Measurements from ENCODE around the gene UGT1A6.
"Not testable (repeated sequence)": the region's sequence is repeated elsewhere in the genome, so short reads cannot be mapped to it uniquely, and the experiment has no call there.

The UGT1A6 gene

GRCh38 chr2:233693963-233694362 lies 1.3 kb downstream of the UGT1A6 start:
- no peak overlapping the region for H3K4me2 ChIP-seq (ENCODE audit: low read length)
- no peak for TF ChIP-seq CTCF (IDR thresholded peaks at IDR 0.05)
- no peaks in the 10 kb centered on the region for H3K79me2 ChIP-seq
- H2AFZ ChIP-seq: no peak overlapping the region
- no peaks in the 10 kb centered on the region for H3K4me1 ChIP-seq
- H3K27ac ChIP-seq: no peak overlapping the region
- H3K9ac ChIP-seq: no peak overlapping the region
- no peaks in the 10 kb centered on the region for H3K27me3 ChIP-seq (ENCODE audit: control insufficient read depth, insufficient read depth, low read length)
- no peak overlapping the region for H3K4me3 ChIP-seq (ENCODE audit: low read depth, low read length)
- H3K36me3 ChIP-seq (ENCODE audit: control insufficient read depth, insufficient read depth, low read length): no peaks in the 10 kb centered on the region
- no peaks in the 10 kb centered on the region for H3K9me3 ChIP-seq (ENCODE audit: control insufficient read depth, low read length)

DNA sequence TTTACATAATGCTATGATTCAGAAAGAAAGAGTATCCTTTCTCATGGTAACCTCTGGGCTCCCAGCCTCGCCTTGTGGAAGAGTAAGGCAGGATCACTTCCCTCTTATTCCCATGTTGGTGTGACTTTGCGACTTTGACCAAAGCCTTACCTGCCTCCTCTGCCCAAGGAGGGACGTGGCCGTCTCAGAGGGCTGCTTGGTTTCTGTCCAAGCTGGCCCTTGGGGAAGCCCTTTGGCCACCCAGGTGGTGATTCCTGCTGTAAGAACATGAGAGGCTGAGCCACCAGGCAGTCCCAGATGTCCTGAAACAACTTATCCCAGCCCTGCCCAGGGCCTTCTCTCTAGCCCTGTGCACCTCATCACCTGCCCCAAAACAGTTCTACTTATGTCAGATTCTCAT lies 6.0 kb downstream of the UGT1A6 start:
- Histone ChIP-seq H3K27ac (no peak overlapping the region), H3K36me3 (ENCODE audit: control insufficient read depth, insufficient read depth, low read length) (no peaks in the 10 kb centered on the region), H3K9ac (no peak overlapping the region), H3K27me3 (ENCODE audit: control insufficient read depth, insufficient read depth, low read length) (no peaks in the 10 kb centered on the region), H2AFZ (no peak overlapping the region), H3K4me1 (peaks cover 5% of the 10 kb centered on the region), H3K9me3 (ENCODE audit: control insufficient read depth, low read length) (no peaks in the 10 kb centered on the region), H3K79me2 (no peaks in the 10 kb centered on the region), H3K4me3 (ENCODE audit: low read depth, low read length) (no peak overlapping the region), H3K4me2 (ENCODE audit: low read length) (no peak overlapping the region)
- TF ChIP-seq CTCF (IDR thresholded peaks at IDR 0.05): no peak

DNA sequence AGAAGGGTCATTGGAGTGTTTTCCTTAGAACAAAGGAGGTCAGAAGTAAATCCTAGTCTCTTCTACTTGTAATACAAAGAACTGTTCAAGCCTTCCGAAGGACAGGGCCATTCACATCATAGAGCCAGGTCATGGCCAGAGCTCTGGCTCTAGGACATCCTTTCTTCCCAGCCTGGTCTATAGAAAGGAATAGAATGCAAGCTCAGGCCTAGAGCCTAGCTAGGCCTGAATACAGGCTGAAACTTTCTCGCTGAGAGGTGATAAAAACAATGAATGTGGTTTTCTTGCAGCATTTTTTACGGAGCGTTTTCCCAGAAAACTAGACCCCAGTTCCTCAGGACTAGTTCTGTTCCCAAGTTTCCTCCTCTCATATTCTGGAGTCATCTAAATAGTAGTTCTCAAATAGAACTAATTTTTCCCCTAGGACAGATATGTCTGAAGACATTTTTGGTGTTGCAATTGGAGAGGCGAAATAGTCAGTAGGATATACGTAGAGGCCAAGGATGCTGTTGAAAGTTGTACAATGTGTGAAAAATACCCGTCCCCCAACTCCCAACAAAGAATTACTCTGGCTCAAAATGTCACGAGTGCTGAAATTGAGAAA lies 6.8 kb downstream of the UGT1A6 start:
- H3K4me3 ChIP-seq (ENCODE audit: low read depth, low read length): no peak overlapping the region
- H2AFZ ChIP-seq: no peak overlapping the region
- peaks cover 5% of the 10 kb centered on the region for H3K4me1 ChIP-seq
- no peak for TF ChIP-seq CTCF (IDR thresholded peaks at IDR 0.05)
- H3K79me2 ChIP-seq: no peaks in the 10 kb centered on the region
- no peaks in the 10 kb centered on the region for H3K9me3 ChIP-seq (ENCODE audit: control insufficient read depth, low read length)
- H3K27me3 ChIP-seq (ENCODE audit: control insufficient read depth, insufficient read depth, low read length): no peaks in the 10 kb centered on the region
- no peaks in the 10 kb centered on the region for H3K36me3 ChIP-seq (ENCODE audit: control insufficient read depth, insufficient read depth, low read length)
- H3K27ac ChIP-seq: no peak overlapping the region
- H3K9ac ChIP-seq: no peak overlapping the region
- peak overlapping the region; percentile 20 for H3K4me2 ChIP-seq (ENCODE audit: low read length)

DNA sequence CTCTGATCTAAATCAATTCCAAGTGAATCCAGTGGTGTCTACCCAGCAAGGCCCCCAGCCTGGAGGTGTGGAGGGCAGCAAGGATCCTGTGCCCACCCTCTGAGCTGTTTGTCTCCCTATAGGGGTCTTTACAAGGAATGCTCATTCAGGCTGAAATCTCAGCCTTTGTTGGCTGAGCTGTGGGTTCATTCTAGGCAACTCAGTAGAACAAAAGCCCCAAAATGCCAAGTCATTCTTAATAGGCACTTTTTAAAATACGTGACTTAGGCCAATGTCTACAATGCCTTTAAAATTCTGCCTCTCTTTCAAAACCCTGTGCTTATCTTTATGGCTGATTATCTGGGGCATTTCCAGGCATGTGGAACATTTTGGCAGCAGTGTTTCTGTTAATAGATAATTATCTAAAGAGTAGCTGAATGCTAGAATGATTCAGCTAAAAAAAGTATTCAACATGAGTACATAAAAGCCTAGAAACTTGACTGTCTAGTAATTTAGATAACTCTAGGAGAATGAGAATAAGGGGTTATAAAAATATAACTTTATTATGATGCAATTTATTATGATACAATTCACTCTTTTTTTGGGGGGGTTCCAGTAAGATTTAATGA lies 7.4 kb downstream of the UGT1A6 start:
- H3K9me3 ChIP-seq (ENCODE audit: control insufficient read depth, low read length): no peaks in the 10 kb centered on the region
- TF ChIP-seq CTCF (IDR thresholded peaks at IDR 0.05): no peak
- no peak overlapping the region for H3K27ac ChIP-seq

GRCh38 chr2:233700842-233701241 lies 8.2 kb downstream of the UGT1A6 start:
- H3K27me3 ChIP-seq (ENCODE audit: control insufficient read depth, insufficient read depth, low read length); H2AFZ ChIP-seq; H3K79me2 ChIP-seq; H3K36me3 ChIP-seq (ENCODE audit: control insufficient read depth, insufficient read depth, low read length); H3K4me1 ChIP-seq; H3K9me3 ChIP-seq (ENCODE audit: control insufficient read depth, low read length); H3K27ac ChIP-seq; H3K9ac ChIP-seq; H3K4me3 ChIP-seq (ENCODE audit: low read depth, low read length); H3K4me2 ChIP-seq (ENCODE audit: low read length): not testable (repeated sequence)

More for the DNA sequence above, 7.4 kb downstream of the UGT1A6 start:
- Histone ChIP-seq H3K4me2 (ENCODE audit: low read length) (peak overlapping the region; percentile 42), H3K27me3 (ENCODE audit: control insufficient read depth, insufficient read depth, low read length) (no peaks in the 10 kb centered on the region), H3K79me2 (no peaks in the 10 kb centered on the region), H3K36me3 (ENCODE audit: control insufficient read depth, insufficient read depth, low read length) (no peaks in the 10 kb centered on the region), H2AFZ (no peak overlapping the region), H3K4me3 (ENCODE audit: low read depth, low read length) (no peak overlapping the region), H3K4me1 (peaks cover 5% of the 10 kb centered on the region), H3K9ac (no peak overlapping the region)
